MV-4-11 (cell line): ENCODE results near the gene CACNA1E.
"Not testable (repeated sequence)": the region's sequence is repeated elsewhere in the genome, so short reads cannot be mapped to it uniquely, and the experiment has no call there.

ENCODE experiments used
- DNase-seq: peaks from one replicate; lab custom pipeline; 2025; lab: John Stamatoyannopoulos, UW

CACNA1E gene

DNA sequence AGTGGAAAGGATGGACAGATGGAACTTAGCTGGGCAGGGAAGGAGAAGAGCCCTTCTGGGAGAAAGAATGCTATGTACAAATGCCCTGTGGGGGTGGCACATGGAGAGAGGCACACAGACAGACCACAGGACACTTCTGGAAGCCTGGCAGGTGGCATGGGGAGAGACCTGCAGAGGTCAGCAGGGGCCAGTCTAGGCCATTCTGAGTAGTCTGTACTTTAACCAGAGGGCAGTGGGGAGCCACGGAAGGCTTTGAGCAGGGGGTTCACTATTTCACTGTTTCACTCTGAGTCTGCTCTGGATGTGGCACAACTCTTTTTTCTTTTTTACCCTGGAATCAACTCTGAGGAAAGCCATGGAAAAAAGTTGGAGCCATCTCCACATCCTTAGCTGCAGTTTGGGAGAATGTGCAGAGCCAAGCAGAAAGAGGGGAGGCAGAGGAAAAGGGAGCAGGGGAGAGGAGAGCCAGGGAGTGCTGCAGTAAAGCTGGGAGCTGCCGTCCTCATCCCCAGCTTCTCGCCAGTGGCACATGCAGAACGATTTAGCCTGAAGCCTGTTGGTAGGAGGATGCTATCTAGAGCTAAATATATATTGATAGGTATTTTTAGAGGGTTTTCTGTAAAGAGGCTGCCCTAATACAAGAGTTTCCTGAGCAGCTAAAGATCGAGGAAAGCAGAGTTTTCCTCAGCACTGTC lies 34.0 kb downstream of the CACNA1E start:
- no peak for DNase-seq

DNA sequence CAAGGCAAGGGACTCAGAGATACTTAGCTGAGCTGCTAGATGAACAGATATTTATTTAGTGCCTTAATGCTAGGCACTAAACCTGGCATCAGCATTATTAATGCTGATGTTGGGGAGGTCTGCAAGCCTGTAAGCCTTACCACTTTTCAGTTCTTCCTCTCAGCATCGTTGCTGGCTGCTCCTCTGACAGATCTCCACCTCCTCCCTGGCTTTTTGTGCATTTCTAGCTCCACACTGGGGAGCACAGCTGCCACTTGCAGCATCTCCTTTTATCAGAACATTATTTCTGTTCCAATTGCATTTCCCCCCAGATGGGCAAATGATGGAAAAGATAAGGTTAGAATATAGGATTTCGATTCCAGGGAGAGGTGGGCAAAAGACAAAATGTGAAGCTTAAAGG lies 34.8 kb downstream of the CACNA1E start:
- no peak for DNase-seq

DNA sequence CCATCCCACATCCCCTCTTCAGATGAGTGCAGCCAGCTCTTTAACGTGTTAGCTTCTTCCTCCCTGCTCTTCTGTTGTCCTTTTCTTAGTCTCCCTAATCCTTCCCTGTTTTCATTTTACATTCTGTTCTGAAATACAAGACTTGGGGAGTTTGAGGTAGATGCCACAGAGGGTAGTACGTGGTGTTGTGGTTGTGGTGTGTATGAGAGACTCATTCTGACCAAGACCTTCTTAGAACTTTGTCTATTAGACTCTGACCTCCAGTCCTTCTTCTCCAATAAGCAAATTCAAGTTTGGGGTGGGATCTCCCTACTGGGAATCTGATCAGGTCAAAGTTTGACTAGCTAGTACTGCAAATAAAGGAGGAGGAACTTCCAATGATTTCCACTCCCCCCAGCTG lies 39.5 kb downstream of the CACNA1E start:
- DNase-seq: peak; percentile 18

DNA sequence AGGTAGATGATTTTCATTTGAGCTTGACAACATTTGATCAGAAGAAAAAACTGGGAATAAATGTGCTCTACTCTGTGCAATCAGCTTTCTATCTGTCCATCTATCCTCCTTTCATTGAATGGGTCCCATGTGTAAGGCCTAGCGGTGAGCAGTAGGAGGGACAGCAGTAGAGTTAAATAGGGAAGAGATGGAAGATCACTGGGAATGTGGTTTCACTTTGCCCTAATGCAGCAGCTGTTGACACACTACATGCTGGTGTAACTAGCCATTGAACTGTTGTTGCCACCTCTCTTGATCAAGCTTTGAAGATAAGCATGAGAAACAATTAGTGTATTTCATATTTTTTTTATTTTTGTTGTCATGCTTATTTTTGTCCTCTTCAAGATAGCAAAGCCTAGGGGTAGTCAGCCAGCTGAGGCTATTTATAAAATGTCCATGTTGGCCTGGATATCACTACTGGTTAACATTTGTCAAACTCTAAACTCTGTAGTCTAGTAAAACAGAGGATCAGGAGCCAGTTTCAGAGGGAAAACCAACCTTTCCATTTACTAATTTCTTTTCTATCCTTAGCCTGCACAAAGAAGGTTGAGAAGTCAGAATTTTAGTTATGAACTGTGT lies 41.9 kb downstream of the CACNA1E start:
- DNase-seq: no peak

DNA sequence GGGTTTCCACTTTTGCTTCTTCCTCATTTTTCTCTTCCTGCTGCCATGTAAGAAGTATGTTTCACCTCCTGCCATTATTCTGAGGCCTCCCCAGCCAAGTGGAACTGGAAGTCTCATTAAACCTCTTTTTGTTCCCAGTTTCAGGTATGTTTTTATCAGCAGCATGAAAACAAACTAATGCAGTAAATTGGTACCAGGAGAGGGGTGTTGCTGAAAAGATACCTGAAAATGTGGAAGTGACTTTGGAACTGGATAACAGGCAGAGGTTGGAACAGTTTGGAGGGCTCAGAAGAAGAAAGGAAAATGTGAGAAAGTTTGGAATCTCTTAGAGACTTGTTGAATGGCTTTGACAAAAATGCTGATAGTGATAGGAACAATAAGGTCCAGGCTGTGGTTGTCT lies 44.9 kb downstream of the CACNA1E start:
- not testable (repeated sequence) for DNase-seq

- DNase-seq: no peak
Observed at GRCh38 chr1:181531441-181531840, 48.1 kb downstream of the CACNA1E start.

GRCh38 chr1:181531951-181532600 lies 48.8 kb downstream of the CACNA1E start:
- DNase-seq: no peak

DNA sequence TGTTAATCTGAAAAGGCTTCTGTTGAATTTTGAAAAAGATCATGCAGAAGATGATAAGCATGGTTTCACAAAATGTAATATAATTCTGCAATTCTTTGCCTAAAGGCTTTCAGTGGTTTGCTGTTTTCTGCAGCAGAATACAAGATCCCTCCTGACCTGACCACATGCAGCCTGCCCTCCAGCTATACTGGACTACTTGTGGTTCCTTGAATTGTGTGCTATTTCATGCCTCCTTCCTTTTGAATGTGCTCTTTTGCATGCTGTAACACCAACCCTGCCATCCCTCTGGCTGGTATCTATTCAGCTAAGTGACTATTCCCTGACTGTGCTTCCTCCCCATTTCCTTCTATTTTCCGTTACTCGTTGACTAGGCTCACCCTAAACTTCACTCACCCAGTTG lies 55.5 kb downstream of the CACNA1E start:
- DNase-seq: no peak

DNA sequence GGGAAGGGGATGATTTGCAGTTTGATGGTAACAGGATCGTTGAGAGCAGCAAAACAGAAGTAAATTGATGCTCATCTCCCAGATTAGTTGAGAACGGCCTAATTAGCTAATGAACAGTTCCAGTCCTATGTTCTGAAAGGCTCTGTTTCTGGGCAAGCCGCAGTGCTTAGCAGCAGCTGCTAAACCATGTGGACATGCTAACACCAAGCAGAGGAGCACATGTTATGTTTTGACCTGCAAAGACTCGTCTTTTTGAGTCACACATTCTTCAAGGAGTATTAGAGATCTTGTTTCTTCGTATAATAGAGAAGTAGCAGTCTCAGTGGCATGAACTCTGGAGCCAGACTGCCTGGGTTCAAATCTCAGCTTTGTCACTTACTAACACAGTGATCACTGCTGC lies 58.1 kb downstream of the CACNA1E start:
- no peak for DNase-seq

- peak; percentile 29 for DNase-seq
Observed at GRCh38 chr1:181541947-181542346, 58.6 kb downstream of the CACNA1E start.

DNA sequence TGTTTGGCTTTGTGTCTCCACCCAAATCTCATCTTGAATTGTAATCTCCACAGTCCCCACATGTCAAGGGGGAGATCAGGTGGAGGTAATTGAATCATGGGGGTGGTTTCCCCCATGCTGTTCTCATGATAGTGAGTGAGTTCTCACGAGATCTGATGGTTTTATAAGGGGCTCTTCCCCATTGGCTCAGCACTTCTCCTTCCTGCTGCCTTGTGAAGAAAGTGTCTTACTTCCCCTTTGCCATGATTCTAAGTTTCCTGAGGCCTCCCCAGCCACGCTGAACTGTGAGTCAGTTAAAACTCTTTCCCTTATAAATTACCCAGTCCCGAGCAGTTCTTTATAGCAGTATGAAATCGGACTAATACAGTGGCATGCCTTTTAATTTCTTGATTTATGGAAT lies 59.1 kb downstream of the CACNA1E start:
- peak; percentile 84 for DNase-seq

- no peak for DNase-seq
Observed at GRCh38 chr1:181545395-181545794, 62.1 kb downstream of the CACNA1E start.

GRCh38 chr1:181548497-181548896 lies 65.2 kb downstream of the CACNA1E start:
- DNase-seq: peak; percentile 70

DNA sequence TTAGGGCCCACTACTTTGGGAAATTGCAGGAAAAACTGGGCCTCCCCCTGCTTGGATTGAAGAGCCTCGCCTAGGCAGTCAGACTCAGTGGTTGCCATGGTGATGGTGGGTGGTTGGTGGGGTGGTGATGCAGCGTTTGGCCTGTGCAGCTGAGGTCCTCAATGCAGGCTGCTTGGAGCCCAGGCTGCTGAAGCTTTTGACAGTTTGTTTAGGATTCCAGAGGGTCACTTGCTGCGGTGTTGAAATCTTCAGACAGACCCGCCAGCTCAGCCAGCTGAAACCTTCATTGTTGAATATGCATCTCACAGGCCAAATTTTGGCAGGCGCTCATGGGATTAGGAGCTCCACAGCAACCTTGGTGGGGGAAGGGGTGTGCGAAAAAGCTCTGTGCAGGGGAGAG lies 67.9 kb downstream of the CACNA1E start:
- peak; percentile 64 for DNase-seq

GRCh38 chr1:181551754-181552153 lies 68.4 kb downstream of the CACNA1E start:
- DNase-seq: no peak

- no peak for DNase-seq
Observed at GRCh38 chr1:181554465-181554864, 71.1 kb downstream of the CACNA1E start.

GRCh38 chr1:181556631-181557030 lies 73.3 kb downstream of the CACNA1E start:
- DNase-seq: peak; percentile 16

DNA sequence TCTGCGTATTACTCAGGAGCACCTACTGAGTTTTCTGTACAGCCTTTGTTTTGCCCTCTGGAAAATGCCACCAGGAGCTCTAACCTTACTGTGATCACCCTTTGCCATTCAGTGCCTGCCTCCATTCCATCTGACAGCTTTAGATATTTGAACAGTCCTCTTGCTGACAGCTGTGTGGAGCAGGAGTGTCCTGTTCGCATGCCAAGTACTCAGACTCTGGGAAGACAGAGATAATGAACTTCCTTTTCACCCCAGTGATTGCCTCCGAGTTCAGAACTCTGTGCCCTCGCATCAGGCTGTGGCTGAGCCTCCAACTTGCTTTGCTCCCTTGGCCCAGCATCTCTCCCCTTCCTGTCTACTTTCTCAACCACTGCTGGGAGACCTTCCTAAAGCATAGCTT lies 74.0 kb downstream of the CACNA1E start:
- no peak for DNase-seq

GRCh38 chr1:181558416-181558815 lies 75.1 kb downstream of the CACNA1E start:
- DNase-seq: no peak

DNA sequence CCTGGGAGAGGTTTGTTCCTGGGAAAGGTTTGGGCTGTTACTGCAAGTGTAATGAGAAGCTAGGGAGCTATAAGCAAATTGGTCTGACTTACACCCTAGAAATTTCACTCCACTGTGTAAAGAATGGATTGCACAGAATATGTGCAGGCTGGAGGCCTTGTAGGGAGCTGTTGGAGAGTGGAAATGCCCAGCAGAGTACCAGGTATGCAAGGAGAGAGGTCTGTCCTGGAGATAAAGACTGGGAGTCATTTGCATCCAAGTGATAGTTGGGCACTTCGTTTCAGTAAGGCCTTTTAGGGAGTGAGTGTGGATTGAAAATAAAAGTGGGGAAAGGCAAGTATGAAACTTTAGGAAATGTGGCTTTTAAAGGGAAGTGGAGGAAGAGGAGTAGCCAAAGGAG lies 75.8 kb downstream of the CACNA1E start:
- DNase-seq: no peak

DNA sequence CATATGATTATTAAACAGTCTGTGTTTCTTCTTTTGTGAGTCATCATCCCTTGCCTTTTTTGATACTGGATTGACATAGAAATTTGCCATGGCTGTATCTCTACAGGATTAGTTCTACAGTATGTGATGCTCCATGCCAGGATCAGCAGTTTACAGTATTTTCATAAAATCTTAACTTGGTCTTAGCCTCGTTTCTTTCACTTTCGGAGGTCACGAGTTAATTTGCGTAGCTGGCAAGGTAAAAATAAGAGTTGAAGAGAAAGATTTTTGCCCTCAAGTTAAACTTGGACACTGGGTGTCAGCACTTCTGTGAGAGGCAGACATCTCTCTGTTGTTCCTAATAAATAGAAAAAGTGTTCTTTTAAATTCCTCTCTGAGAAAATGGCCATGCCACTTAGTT lies 79.1 kb downstream of the CACNA1E start:
- no peak for DNase-seq

DNA sequence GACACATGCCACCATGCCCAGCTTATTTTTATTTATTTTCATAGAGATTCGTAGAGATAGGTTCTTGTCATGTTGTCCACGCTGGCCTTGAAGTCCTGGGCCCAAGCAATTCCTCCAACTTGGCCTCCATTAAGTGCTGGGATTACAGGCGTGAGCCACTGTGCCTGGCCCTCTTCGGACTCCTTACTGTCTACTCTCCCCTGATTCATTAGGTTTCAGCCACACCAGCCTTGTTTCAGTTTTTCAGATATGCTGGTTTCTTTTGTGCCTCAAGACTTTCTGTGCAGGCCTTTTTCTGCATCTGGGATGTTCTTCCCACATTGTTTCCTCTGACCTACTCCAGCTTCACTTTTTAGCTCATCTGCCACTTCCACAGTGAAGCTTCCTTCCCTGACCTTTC lies 85.4 kb downstream of the CACNA1E start:
- DNase-seq: no peak

GRCh38 chr1:181577475-181577874 lies 94.2 kb downstream of the CACNA1E start:
- no peak for DNase-seq

DNA sequence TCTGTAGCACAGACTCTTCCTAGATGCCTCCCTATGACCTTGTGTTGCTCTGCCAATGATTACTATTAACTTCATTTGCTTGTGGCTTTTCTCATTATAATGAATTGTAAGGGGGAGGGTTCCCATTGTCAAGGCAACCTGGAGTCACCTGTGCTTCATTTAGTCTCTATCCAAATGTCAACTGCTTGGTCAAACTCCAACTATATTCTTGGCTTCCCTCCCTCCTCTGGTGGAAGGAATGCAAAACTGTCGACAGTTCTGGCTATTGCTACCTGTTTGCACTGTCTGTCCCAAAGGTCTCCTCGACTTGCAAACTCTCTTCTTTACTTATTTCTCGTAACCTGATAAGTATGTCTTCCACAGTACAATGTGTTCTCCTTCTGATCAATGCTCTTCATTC lies 100.3 kb downstream of the CACNA1E start:
- DNase-seq: no peak
